SK-N-SH (cell line): Measurements from ENCODE around the gene AKT1. TPM values are rescaled to one million over a fixed set of nuclear protein-coding genes. Genes with fewer than 3 reads are reported as not detected.

Experiments
- CTCF ChIA-PET: fragments of 300-600, 350-600 bp; formaldehyde crosslinking; extraction: SDS; loops from one replicate; lab custom pipeline; 2021; lab: Yijun Ruan, JAX
- POLR2A ChIA-PET: fragments of 350-600 bp; sonication (Branson Sonifier 250); formaldehyde crosslinking; extraction: SDS; loops from one replicate; lab custom pipeline; 2020; ENCODE audit warnings: antibody characterized with exemption, inconsistent platforms; lab: Yijun Ruan, JAX
- DNase-seq: peaks from one replicate; pipeline ENCODE4 v3.0.0; 2012
- H2AFZ ChIP-seq: fragments of 200-600 bp; sonication (generic); 2 replicates; pipeline ENCODE4 v1.8.1; 2016; ENCODE audit warnings: antibody characterized with exemption, mild to moderate bottlenecking, low read depth
- H3F3A ChIP-seq: fragments of 200-600 bp; sonication (generic); replicated peaks from 2 replicates; pipeline ENCODE3; 2016; ENCODE audit warnings: antibody characterized with exemption, mild to moderate bottlenecking; ENCODE audit not compliant: insufficient read depth
- H3K27ac ChIP-seq, 2 experiments: fragments of 200-500 bp in 1 of 2; fragments of 200-600 bp in 1 of 2; sonication (Bioruptor generic) in 1 of 2; sonication (generic), shearing (Covaris generic) in 1 of 2; 2 replicates each; pipeline versions ENCODE4 v1.5.1 to v1.6.1; 2014 to 2016; ENCODE audit warnings: low read depth in 2 of 2, inconsistent platforms in 1 of 2, low read length in 1 of 2, mild to moderate bottlenecking in 1 of 2, mixed read lengths in 1 of 2
- H3K27me3 ChIP-seq: fragments of 200-600 bp; sonication (generic), shearing (Covaris generic); 2 replicates; pipeline ENCODE4 v1.6.1; 2016; ENCODE audit warnings: mixed run types; ENCODE audit not compliant: insufficient read depth
- H3K36me3 ChIP-seq, 2 experiments: fragments of 200-500 bp in 1 of 2; fragments of 200-600 bp in 1 of 2; sonication (Bioruptor generic) in 1 of 2; sonication (generic) in 1 of 2; replicated peaks in 1 of 2; 2 replicates each; pipeline versions ENCODE3 to v1.5.1; 2014 to 2016; ENCODE audit warnings: low read length in 1 of 2, mild to moderate bottlenecking in 1 of 2; ENCODE audit not compliant: insufficient read depth in 2 of 2, control insufficient read depth in 1 of 2
- H3K4me1 ChIP-seq, 2 experiments: fragments of 200-500 bp in 1 of 2; fragments of 200-600 bp in 1 of 2; sonication (Bioruptor generic) in 1 of 2; sonication (generic), shearing (Covaris generic) in 1 of 2; 2 replicates each; pipeline versions ENCODE4 v1.5.1 to v1.6.1; 2014 to 2016; ENCODE audit warnings: low read depth in 1 of 2, low read length in 1 of 2, mixed run types in 1 of 2; ENCODE audit not compliant: insufficient read depth in 2 of 2, control insufficient read depth in 1 of 2
- H3K4me2 ChIP-seq: fragments of 200-600 bp; sonication (generic), shearing (Covaris generic); 2 replicates; pipeline ENCODE4 v1.6.1; 2017; ENCODE audit warnings: mixed run types
- H3K4me3 ChIP-seq, 2 experiments: fragments of 200-500 bp in 1 of 2; fragments of 200-600 bp in 1 of 2; sonication (Bioruptor generic) in 1 of 2; sonication (generic), shearing (Covaris generic) in 1 of 2; 2 replicates each; pipeline versions ENCODE4 v1.5.1 to v1.8.1; 2014 to 2016; ENCODE audit warnings: low read depth in 2 of 2, inconsistent platforms in 1 of 2, low read length in 1 of 2, mild to moderate bottlenecking in 1 of 2, mixed read lengths in 1 of 2, moderate library complexity in 1 of 2
- H3K79me2 ChIP-seq: fragments of 200-600 bp; sonication (generic); 2 replicates; pipeline ENCODE4 v1.8.1; 2017; ENCODE audit warnings: mild to moderate bottlenecking; ENCODE audit not compliant: insufficient read depth
- H3K9ac ChIP-seq: fragments of 200-600 bp; sonication (generic); 2 replicates; pipeline ENCODE4 v1.6.1; 2017; ENCODE audit warnings: mixed run types
- H3K9me2 ChIP-seq: fragments of 200-600 bp; sonication (generic); 2 replicates; pipeline ENCODE4 v1.6.1; 2017; ENCODE audit warnings: mixed run types
- H3K9me3 ChIP-seq: fragments of 200-600 bp; sonication (generic); 2 replicates; pipeline ENCODE4 v1.6.1; 2017; ENCODE audit warnings: mixed run types, mild to moderate bottlenecking, moderate library complexity
- H4K20me1 ChIP-seq: fragments of 200-600 bp; sonication (generic); 2 replicates; pipeline ENCODE4 v1.6.1; 2017; ENCODE audit warnings: mild to moderate bottlenecking, mixed run types; ENCODE audit not compliant: insufficient read depth
- CTCF ChIP-seq: fragments of 200-600 bp; sonication (generic); IDR thresholded peaks from 2 replicates; pipeline ENCODE4 v1.6.1; 2017; ENCODE audit warnings: antibody characterized with exemption, mild to moderate bottlenecking, moderate library complexity
- ELF1 ChIP-seq: IDR thresholded peaks from 2 replicates; pipeline ENCODE4 v1.4.0; 2012
- EZH2phosphoT487 ChIP-seq: fragments of 200-600 bp; sonication (generic); IDR thresholded peaks from 2 replicates; pipeline ENCODE4 v1.6.1; 2017; ENCODE audit warnings: low read depth, mixed run types, mild to moderate bottlenecking, antibody characterized with exemption, moderate library complexity, borderline replicate concordance
- FOXM1 ChIP-seq: IDR thresholded peaks from 2 replicates; pipeline ENCODE4 v1.4.0; 2012; ENCODE audit warnings: low read depth, mild to moderate bottlenecking
- GABPA ChIP-seq: IDR thresholded peaks from 2 replicates; pipeline ENCODE4 v1.4.0; 2012; ENCODE audit warnings: low read depth, mild to moderate bottlenecking
- GATA2 ChIP-seq: sonication (generic); formaldehyde crosslinking; IDR thresholded peaks from 2 replicates; pipeline ENCODE4 v1.5.0; 2020; ENCODE audit warnings: mild to moderate bottlenecking, missing genetic modification reagents
- IRF3 ChIP-seq: fragments of 150-350 bp; IDR thresholded peaks from 2 replicates; pipeline ENCODE4 v1.6.1; 2016; ENCODE audit warnings: mild to moderate bottlenecking, low read depth, low read length
- JUND ChIP-seq: IDR thresholded peaks from 2 replicates; pipeline ENCODE4 v1.4.0; 2012
- MAX ChIP-seq: IDR thresholded peaks from 2 replicates; pipeline ENCODE4 v1.4.0; 2012; ENCODE audit warnings: low read depth
- MEF2A ChIP-seq: IDR thresholded peaks from 2 replicates; pipeline ENCODE4 v1.4.0; 2012; ENCODE audit warnings: low read depth, borderline replicate concordance
- NFIC ChIP-seq: IDR thresholded peaks from 2 replicates; pipeline ENCODE4 v1.4.0; 2012; ENCODE audit warnings: borderline replicate concordance
- PBX3 ChIP-seq: IDR thresholded peaks from 2 replicates; pipeline ENCODE4; 2012
- RFX5 ChIP-seq: IDR thresholded peaks from 2 replicates; pipeline ENCODE4 v1.6.1; 2012; ENCODE audit warnings: mild to moderate bottlenecking, improper control_type of control experiment, low read length
- TAF1 ChIP-seq: IDR thresholded peaks from 2 replicates; pipeline ENCODE4 v1.6.1; 2012; ENCODE audit warnings: low read depth, mild to moderate bottlenecking, low read length, moderate library complexity, borderline replicate concordance
- USF2 ChIP-seq: fragments of 150-350 bp; IDR thresholded peaks from 2 replicates; pipeline ENCODE4 v1.6.1; 2017; ENCODE audit warnings: antibody characterized with exemption, low read length, low read depth, borderline replicate concordance
- ZBTB33 ChIP-seq: IDR thresholded peaks from 2 replicates; pipeline ENCODE4 v1.4.0; 2012; ENCODE audit warnings: low read depth, borderline replicate concordance
- WGBS: methylation state at CpG from one replicate; pipeline ENCODE4 v1.1.6; 2017; ENCODE audit warnings: low lambda C conversion rate; 5-methylcytosine and 5-hydroxymethylcytosine counted together
- polyA plus RNA-seq, 3 experiments: library from polyadenylated mRNA; depleted of rRNA; stranded (reverse); fragments of >200 nt; gene quantifications; 2 replicates each; pipeline ENCODE4 v1.2.3, GENCODE V29; 2012

AKT1 gene
- polyA plus RNA-seq, 1 of the 3 experiments (the other 2 are of a cell fraction) = 198 TPM

- TF ChIP-seq ZBTB33 = no peak
- TF ChIP-seq TAF1 = no peak
- TF ChIP-seq, all 33 proteins: peak for 0
Observed at GRCh38 chr14:104744484-104744883, 51.1 kb downstream of the AKT1 start (continued).

- Histone ChIP-seq H4K20me1 (no peaks in the 10 kb centered on the region), H3K9me3 (no peaks in the 10 kb centered on the region), H3K79me2 (no peaks in the 10 kb centered on the region), H3K9me2 (no peaks in the 10 kb centered on the region), H3K27ac (no peak overlapping the region), H3K4me3 (no peak overlapping the region), H3K4me1 (no peaks in the 10 kb centered on the region; a peak in 1 of 4 replicates), H3K36me3 (peaks cover 0 to 5% of the 10 kb centered on the region in 2 experiments)
- ChIA-PET POLR2A (no interaction called here), CTCF (no interaction called here)
- WGBS = 75% methylated on average over 18 of the region's 28 CpGs
- TF ChIP-seq RFX5 = no peak
- no peak for TF ChIP-seq PBX3
- no peak for TF ChIP-seq ELF1
- TF ChIP-seq MEF2A = no peak
- TF ChIP-seq EZH2phosphoT487 = no peak
- TF ChIP-seq IRF3 = no peak
- TF ChIP-seq JUND = no peak
- no peak for TF ChIP-seq MAX
- TF ChIP-seq CTCF = no peak
- no peak for TF ChIP-seq USF2
- no peak for TF ChIP-seq GABPA
- no peak for TF ChIP-seq NFIC
- TF ChIP-seq FOXM1 = no peak
- TF ChIP-seq ZBTB33 = no peak
- no peak for TF ChIP-seq GATA2 (CRISPR knock-in tag)
- TF ChIP-seq, all 33 proteins: peak for 0
- no peak for DNase-seq
- no peak overlapping the region for H3K4me2 ChIP-seq
- H2AFZ ChIP-seq = no peak overlapping the region
- H3K27me3 ChIP-seq = no peaks in the 10 kb centered on the region
- H3F3A ChIP-seq = no peaks in the 10 kb centered on the region
- H3K9ac ChIP-seq = no peak overlapping the region
Observed at GRCh38 chr14:104743461-104744380, 51.8 kb downstream of the AKT1 start.
